NCI-H2171 treated with DMSO at 0.1 percent for 48 hours (cell line): Measurements from ENCODE around the gene RASEF.

Source experiments
- DNase-seq: peaks from one replicate; lab custom pipeline; 2025; lab: John Stamatoyannopoulos, UW

Gene RASEF

DNA sequence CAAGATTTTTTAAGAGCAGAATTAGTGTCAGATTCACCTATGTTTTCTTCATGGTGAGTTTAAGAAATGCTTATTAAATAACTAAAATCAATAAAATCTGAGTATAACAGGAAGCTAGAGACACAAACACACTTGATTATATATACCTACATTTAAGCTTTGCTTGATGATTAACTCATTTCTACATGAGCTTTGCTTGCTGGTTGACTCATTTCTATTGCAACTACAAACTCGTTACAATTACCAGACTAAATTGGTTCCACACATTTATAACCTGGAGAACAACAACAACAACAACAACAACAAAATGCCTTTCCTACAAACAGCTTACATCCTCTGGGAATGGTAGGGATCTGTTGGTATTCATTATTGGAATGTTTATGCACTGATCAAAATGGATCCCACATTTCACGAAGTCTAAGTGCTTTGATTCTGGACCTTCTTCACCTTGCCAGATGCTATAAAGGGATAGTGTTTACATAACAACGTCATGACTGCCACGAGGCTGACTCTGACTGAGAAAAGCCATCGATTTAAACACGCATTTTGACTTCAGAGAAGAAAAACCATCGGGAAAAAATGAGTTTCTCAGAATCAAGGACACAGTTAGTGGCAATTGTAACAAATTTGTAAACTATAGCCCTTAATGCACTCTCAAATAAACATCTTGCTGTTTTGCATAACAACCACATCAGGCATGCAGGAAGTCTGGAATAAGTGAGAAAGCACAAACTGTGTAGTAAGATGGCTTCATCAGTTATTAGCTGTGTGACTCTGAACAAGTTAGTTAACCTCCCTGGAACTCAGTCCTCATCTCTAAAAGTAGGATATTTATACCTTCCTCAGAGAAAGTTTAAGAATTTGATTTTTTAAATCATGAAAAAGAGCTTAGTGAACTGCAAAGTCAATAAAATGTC is 49.8 kb downstream of the RASEF start:
- DNase-seq: peak; percentile 20

DNA sequence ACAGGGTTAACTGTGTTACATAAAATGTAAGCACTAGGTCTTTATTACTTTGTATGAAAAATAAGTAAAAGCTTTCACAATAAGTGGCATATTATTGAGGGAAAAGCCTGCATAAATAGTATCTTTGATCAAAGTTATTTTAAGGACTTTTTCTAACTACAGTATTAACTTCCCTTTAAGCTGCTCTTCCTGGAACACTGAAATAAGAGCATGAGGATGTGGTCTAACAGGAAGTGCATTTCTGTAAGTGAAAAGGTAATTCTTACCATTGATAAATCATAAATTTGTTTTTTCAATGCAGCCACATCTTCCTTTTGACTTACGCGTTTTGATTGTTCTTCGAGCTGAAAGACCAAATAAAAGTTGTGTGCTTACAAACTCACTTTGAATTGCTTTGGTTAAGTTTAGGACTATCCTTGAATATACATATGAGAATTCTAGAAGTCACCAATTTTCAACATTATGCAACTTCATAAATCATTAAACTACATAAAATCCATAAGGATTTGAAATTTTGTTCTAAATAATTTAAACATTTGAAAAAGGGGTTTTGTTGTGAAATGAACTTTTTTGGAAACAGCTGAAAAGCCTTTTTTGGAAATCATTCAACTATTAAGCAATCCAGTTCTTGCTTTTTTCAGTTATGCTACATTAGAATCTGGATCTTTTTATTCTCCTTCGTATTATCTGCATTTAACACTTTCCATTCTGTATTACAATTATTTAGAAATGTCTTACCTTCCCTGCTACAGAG is 50.6 kb downstream of the RASEF start:
- no peak for DNase-seq

DNA sequence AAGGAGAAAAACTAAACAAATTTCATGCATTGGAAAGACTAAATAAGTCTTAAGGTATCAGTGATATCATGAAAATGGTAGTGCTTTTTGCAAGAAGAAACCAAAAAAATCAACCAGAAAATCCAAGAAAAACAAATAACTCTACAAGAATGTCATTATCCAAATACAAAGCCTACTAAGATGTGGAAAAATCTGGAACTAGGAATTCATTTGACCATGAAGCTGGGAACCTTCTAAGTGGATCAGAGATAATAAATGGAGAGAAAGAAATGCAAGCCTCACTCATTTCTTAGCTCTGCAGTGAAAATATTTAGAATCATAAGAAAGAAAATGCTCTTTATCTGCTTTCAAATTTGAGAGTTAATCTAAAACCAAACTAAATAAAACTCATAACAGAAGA is 51.3 kb downstream of the RASEF start:
- DNase-seq: no peak

DNA sequence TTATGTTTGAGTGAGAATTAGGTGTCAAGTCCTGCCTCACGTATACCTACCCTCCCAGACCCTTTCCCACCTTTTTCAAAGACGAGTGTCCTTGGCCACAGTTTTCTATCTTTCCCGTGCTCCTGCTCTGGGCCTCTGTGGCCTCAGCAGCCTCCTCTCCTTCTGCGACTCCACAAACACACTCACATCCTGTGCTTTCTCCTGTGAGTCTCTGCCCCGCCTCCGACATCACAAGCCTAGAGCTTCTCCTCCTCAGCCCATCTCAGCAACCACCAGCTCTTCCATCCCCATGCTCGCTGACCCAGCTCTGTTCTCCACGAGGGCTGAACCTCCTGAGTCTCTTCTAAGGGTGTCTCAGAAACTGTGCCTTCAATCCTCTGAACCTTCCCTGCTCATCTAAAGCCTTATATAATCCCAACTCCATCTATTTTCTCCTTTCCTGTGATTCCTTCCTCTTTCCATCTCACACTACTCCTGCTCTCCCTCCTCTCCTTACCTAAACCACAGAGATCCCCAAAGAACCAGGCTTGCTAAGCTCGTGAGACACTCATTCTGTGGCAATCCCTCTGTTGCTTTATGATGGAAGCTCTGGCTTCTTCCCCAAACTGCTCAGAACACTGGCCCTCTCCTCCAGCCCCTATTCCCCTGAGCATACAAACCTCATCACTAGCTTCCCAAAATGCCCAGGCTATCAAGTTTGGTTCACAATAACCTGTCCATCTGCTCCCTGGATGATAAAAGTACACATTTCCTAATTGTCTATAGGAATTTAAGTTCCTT is 55.2 kb downstream of the RASEF start:
- DNase-seq: no peak

DNA sequence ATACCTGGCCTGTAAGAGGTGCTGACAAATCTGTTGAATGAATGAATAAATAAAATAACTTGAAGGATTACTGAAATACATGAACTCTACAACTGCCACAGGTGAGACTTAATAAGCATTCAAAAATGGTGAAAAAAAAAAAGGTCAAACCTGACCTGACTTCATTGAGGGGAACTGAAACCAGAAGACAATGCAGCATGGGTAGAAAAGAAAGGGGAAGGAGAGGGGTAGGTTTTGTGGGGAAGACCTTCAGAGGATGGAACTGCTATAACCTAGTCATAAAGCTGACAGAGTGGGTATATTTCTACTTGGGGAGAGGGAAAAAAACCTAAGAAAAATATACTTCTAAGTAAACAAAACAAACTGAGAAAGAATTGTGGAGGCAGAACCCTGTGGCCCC is 56.6 kb downstream of the RASEF start:
- DNase-seq: no peak

DNA sequence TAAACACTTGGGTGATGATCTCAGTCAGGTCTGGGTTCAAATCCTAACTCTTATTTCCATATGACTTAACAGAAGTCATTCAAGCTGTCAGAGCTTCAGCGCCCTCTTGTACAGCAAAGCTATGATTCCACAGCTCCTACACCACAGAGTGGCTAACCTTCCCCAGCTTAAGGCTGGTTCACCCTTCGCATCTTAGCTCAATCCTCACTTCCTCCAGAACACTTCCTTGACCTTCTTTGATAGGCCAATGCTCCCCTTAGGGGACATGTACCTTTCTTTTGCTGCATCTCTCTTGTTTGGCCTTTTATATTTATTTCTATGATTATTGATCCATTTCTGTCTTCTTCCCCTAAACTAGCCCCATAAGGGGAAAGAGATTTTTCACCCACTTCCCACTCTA is 57.0 kb downstream of the RASEF start:
- DNase-seq: no peak

DNA sequence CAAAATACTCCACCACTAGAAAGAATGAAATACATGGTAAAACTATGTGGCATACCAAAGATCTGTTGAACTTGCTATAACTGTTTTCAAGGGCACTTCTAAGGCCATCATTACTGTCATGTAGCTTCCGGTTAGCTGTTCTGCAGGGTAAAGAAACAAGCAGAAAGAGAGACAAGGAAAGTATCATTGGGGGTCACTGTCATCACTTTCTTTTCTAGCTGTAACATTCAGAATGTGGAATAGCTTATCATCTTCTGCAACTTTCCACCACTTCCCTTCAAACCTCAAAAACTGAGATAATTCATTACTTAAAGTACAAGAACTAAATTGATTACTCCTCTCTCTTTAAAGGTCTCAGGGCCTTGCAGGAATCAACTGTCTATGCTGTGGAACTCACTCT is 57.6 kb downstream of the RASEF start:
- no peak for DNase-seq

DNA sequence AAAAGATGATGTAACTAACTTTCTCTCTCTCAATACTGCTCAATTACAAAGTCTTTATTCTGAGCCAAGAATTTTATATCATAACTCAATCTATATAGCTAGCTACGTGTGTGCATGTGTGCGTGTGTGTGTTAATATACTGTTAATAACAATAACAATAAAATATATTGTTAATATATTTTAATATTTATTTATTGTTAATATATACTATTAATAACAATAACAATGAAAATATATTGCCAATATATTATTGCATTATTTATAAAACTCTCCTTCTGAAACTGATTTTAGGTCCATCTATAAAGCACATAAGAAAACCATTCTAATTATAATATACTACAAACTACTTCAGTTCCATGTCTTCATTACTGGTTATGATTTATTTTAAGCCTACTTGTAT is 60.6 kb downstream of the RASEF start:
- no peak for DNase-seq

DNA sequence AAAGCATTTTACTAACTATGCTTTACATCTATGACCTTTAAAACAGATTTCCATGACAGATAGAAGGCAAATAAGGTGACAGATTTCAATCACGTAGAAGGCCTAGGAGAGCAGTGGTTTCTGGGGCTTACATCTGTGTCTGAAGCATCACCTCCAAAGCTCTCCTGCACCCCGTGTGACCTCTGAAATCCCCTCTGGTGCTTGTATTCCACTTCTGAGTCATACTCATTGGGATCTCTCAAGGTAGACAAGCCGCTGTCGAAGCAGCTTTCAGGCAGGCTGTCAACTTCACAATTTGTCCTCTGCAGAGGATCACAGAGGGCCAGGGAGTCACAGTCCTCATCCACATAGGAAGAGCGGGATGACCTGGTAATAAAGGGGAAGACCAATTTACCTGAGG is 62.2 kb downstream of the RASEF start:
- no peak for DNase-seq

DNA sequence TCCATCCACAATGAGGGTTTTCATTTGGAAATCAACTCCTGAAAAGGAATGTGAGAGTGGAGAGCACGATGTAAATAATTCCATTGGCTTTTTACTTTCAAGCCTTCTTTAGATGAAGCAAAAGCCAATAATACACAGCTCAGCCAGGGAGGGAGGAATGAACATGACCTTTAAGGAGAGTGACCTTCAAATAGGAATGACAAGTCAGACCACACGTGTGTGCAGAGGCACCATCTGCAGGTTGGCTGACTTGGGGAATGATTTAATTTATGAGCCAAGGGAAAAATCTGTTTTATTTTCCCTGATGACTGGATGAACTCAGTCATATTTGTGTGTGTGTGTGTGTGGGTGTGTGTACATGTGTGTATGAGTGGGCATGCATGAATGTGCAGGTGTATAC is 64.5 kb downstream of the RASEF start:
- DNase-seq: no peak

DNA sequence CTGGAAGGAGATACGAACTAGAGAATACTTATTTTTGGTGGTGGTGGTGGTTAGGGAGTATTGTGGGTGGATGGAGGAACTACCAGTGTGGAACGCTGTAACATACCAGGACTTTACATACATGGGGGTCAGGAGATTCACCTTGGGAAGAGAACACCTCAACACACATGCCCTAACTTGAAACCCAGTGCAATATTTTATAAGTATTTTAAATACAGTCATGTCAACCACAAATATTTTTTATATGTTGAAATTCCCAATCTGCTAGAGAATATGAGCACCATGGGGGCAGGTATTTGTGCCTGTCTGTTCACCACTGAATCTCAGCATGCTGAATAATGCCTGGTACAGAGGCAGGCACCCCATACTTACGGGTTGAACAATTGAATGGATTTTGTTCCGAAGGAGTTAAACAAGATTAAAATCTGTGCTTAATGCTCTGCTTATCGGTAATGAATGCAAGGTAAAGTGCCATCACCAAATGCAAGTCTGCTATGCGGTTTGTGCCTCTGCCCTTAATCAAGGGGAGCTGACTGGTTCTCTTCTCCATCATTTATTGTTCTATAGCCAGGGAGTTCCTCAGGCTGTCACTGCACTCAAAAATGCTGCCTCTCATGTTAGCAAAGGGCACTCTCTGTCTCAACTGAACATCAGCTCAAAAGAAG is 65.3 kb downstream of the RASEF start:
- DNase-seq: no peak

DNA sequence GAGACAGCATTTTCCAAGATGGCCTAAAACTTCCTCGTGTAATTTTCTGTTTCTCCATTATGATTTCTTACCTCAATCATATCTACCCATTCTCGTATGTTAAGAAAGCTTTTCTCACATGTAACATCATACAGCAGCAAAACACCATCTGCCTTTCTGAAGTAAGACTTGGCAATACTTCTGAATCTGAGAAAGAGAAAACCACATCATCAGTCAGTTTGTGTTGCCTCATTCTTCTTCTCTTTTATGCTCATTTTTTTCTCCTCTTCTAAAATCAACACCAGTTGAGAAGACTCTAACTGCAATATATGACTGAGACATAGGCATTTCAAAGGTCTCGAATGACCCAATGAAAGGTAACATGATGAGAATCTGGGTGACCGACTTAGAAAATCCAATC is 66.0 kb downstream of the RASEF start:
- no peak for DNase-seq

DNA sequence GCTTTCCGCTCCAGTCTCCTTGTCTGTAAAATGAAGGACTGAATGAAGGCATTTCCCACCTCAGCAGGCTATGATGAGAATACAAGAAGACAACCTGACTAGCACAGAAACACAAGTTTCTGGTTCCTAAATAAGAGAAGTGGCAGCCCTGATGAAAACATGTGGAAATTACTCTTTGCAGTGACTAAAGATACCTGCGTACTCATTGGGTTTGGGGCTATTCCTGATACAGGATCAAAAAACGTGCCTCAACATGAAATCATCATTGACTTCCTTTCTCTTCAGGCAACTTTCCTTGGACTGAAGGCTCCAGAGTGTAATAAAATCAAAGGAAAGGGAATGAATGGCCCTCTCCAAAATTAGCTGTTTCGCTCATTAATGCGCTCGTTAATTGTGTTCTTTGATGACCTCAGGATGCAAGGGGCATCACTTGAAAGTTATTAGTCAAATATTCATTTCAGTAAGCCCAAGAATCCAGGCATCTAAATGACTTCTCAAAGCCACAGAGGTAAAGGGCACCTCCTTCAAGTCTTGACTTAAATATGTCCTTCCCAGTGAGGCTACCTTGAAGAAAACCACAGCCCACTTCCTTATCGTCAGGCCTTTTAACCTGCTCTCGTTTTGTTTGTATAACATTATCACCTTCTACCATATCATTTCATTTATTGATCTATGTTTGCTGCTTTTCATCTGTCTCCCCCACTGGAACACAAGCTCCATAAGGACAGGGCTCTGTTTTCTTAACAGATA is 68.9 kb downstream of the RASEF start:
- no peak for DNase-seq

DNA sequence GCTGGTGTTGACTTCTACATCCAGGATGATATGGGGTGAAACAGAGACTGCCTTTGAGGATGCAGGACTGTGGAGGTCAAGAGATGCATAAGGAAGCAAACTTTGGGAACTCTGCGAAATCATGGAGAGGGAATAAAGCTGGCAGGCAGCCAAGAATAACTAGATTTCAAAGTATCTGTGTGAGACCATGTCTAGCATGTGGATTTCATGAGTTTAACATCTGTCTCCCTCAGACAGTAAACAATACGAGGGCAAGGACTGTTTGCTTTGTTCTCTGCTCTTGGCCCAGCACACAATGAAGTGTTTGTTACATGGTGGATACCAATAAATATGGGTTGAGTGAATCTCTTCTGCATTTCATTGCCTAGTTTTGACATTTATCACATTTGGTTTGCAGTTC is 71.3 kb downstream of the RASEF start:
- peak; percentile 83 for DNase-seq

DNA sequence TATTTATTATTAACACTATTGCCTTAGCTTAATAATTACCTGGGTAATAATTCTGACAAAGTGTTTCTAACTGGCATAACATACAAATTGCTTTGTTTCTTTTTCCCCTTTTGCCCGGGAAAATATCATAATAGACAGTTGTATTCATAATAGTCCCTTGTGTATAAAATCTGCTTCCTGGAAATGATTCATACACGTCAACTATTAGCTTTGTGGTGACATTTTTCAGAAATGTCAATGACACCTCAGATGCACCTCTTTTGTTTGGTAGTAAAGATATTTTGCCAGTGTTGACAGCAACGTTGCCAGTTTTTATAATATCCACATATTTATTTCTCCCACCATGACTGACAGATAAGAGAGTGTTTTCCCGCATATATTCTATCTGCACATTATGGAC is 73.0 kb downstream of the RASEF start:
- DNase-seq: no peak

DNA sequence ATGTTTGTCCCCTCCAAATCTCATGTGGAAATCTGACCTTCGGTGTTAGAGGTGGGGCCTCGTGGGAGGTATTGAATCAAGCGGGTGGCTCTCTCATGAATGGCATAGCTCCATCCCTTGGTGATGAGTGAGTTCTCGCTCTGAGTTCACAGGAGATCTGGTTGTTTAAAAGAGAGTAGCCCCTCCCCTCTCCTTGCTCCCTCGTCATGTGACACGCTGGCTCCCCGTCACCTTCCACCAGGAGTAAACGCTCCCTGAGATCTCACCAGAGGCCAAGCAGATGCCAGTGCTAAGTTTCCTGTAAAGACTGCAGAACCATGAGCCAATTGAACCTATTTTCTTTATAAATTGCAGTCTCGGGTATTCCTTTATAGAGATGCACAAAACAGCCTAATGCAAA is 74.5 kb downstream of the RASEF start:
- no peak for DNase-seq

DNA sequence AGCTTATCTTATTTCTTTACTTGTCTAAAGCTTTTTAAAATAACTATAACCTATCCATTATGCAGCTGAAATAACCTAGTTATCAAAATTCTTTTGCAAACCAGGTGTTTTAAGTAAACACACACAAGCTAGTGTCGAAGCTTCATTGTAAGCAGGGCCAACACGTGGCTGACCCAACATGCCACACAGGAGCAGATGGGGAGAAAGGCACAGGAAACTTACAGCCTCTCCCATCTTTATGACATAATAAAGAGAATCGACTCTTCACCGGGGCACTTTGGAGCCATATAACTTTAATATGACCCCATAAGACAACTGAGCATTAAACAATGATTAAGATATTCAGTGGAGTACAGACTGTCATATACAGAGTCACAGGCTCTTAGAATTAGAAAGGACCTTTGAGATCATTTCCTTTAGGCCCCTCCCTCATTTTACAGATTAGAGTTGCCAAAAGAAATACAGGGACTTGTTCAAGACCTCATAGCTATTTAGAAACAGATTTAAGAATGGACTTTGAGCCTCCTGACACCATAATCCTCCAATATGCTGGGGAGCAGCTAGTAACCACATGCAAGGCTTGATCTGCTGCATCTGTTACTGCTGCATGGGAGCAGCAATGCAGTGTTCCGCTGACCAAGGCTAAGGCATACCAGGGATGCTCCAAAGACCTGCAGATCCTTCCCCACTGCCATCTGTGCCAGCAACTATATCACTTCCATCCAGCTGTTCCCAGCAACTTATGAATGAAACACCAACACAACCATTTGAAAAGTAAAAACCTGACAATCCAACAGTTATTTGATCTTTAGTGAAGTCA is 75.4 kb downstream of the RASEF start:
- no peak for DNase-seq

DNA sequence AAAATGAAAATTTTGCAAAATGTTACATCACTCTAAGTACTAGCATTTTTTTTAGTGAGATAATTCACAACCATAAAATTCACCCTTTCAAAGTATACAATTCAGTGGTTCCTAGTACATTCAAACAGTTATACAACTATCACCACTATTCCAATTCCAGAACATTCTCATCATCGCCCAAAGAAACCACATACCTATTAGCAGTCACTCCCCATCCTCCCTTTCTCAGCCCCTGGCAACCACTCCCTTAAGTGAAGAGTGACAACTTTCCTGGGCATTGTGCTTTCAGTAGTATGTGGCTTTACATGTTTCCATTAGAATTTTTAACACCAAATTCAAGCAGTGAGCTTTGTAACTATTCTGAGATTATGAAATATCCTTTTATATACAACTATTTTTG is 81.4 kb downstream of the RASEF start:
- no peak for DNase-seq

DNA sequence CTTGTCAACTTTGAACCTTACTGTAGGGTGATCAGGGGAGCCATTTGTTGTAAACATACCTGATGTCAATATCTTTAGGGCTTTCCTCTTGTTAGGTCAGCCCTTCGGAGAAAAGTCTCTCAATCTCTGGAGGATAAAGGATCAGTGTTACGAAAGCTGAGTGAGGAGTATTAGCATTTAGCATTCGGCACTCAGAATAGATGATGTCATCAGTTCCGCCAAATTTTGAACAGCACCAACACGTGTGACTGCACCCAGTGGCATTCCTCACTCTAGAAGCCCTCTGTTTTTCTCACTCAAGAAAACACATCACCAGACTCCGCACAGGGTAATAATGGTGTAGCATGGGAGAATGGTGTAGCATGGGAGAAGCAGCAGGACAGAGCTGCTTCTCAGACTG is 87.8 kb downstream of the RASEF start:
- no peak for DNase-seq

DNA sequence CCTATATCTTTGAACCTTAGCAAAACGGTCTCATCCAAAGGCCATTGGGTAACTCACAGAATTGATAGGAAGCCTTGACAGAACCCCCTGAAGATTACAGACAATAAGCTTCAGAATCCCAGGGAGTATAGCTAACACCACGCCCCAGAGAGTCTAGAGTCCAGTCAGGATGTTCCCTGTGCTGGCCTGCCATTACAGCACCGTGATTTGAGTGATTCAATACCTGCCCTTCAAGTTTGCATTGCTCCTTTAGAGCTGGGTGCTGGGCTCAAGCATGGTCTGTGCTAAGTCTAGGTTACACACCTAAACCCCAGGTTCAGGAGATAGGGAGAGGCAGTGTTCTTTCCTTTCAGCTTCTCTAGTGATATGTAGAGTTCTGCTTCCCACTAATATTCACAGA is 90.5 kb downstream of the RASEF start:
- no peak for DNase-seq

DNA sequence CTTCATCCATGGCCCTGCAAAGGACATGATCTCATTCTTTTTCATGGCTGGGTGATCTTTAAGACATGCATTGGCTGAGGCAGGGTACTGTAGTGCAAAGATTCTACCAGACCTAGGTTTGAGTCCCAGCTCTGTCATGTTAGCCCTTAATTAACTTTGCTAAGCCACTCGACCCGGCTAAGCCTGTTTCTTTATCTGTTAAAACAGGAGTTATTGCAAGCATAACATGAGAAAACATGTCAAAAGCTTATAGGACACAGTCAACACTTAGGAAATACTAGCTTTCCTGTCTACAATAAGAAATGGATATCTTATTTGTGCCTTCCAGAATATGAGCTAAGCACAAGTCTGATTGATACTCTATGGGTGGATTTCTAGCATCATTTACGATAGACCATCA is 92.6 kb downstream of the RASEF start:
- DNase-seq: no peak
